LNCaP clone FGC (cell line): ENCODE measurements around the gene KLK5.
"Not testable (repeated sequence)": the region's sequence is repeated elsewhere in the genome, so short reads cannot be mapped to it uniquely, and the experiment has no call there.

ENCODE experiments used
- DNase-seq: peaks from one replicate; pipeline ENCODE4 v3.0.0-alpha.2; 2011; ENCODE audit warnings: low read depth
- H3K4me3 ChIP-seq: 2 replicates; pipeline ENCODE4 v1.5.1; 2011; ENCODE audit warnings: mild to moderate bottlenecking, low read depth, low read length, control low read depth
- TF ChIP-seq, protein P1 (sequence below): IDR thresholded peaks from 2 replicates; pipeline ENCODE4 v1.5.1; 2012; ENCODE audit warnings: mild to moderate bottlenecking; ENCODE audit not compliant: control insufficient read depth, insufficient read depth; ENCODE audit errors: extremely low read depth

The KLK5 gene

DNA sequence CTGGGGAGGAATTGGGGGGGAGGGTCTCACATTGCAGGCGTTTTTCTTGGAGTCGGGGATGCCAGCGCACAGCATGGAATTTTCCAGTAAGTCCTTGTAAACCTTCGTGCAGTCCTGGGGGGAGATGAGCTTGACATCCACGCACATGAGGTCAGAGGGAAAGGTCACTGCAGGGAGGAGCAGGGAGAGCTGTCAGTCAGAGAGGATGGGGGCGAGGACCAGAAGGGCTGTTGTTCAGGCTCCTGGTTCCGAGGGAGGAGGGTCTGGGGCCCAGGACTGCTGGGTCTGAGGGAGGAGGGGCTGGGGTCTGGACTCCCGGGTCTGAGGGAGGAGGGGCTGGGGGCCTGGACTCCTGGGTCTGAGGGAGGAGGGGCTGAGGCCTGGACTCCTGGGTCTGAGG, 26.9 kb upstream of the KLK5 start:
- TF ChIP-seq, protein P1, sequence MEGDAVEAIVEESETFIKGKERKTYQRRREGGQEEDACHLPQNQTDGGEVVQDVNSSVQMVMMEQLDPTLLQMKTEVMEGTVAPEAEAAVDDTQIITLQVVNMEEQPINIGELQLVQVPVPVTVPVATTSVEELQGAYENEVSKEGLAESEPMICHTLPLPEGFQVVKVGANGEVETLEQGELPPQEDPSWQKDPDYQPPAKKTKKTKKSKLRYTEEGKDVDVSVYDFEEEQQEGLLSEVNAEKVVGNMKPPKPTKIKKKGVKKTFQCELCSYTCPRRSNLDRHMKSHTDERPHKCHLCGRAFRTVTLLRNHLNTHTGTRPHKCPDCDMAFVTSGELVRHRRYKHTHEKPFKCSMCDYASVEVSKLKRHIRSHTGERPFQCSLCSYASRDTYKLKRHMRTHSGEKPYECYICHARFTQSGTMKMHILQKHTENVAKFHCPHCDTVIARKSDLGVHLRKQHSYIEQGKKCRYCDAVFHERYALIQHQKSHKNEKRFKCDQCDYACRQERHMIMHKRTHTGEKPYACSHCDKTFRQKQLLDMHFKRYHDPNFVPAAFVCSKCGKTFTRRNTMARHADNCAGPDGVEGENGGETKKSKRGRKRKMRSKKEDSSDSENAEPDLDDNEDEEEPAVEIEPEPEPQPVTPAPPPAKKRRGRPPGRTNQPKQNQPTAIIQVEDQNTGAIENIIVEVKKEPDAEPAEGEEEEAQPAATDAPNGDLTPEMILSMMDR = no peak
- DNase-seq = no peak
- no peak overlapping the region for H3K4me3 ChIP-seq

DNA sequence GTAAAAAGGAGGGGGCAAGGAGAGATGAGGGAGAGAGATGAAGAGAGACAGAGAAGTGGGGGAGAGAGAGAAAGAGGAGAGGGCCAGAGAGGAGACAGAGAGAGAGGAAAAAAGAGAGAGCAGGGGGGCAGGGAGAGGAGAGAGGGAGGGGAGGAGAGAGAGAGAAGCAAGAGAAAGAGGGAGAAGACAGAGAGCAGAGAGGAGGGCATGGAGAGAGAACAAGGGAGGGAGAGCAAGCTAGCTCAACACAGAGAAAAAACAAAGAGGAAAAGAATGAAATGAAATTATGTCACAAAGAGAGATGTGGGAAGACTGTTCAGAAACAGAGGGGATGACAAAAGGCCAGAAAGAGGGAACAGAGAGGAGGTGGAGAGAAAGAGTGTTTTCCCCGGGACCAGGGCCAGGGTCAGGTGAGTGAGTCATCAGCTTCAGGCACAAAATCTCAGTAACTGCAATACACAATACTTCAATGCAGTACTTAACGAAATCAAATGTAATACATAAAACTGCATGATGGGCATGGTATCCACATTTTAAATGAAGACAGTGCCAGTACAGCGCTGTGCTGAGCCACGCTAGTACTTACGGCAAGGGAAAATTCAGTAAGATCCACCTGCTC, 26.0 kb upstream of the KLK5 start:
- H3K4me3 ChIP-seq = no peak overlapping the region
- no peak for DNase-seq
- TF ChIP-seq, protein P1 = no peak

DNA sequence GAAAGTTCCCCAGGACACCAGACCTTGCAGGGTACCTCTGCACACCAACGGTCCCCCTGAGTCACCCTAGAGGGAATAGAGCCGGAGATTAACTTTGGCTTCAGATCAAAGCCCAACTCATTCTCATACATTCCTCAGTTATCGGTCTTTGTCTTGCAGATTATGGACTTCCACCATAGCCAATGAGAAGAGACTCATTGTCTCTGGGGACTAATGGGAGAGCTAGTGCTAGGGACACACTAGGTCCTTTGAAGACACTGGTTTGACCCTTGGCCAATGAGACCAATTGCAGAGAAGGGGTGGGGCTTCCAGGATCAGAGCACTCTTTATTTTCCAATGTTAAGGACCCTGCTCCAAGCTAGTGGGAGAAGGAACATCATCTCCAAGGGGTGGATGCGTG, 24.8 kb upstream of the KLK5 start:
- TF ChIP-seq, protein P1 = no peak
- no peak overlapping the region for H3K4me3 ChIP-seq
- DNase-seq = no peak

DNA sequence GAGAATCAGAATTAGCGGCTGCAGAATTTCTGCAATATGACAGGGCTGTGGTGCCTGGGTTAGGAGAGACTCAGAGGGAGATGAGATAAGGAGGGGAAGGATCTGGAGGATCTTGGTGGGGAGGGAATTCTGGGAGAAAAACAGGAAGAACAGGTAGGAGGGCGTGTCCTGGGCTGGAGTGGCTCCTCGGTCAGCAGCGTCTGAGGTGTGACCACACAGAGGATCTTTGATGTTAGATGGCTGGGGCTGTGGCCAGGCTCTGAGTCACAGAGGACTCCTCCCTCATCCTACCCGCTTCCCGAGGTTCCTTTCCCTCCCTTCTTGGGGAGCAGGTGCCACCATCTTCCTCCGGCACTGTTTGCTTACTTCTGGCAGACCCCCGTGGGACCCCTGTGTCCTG, 22.9 kb upstream of the KLK5 start:
- no peak overlapping the region for H3K4me3 ChIP-seq
- peak; percentile 14 for DNase-seq
- TF ChIP-seq, protein P1 = no peak

DNA sequence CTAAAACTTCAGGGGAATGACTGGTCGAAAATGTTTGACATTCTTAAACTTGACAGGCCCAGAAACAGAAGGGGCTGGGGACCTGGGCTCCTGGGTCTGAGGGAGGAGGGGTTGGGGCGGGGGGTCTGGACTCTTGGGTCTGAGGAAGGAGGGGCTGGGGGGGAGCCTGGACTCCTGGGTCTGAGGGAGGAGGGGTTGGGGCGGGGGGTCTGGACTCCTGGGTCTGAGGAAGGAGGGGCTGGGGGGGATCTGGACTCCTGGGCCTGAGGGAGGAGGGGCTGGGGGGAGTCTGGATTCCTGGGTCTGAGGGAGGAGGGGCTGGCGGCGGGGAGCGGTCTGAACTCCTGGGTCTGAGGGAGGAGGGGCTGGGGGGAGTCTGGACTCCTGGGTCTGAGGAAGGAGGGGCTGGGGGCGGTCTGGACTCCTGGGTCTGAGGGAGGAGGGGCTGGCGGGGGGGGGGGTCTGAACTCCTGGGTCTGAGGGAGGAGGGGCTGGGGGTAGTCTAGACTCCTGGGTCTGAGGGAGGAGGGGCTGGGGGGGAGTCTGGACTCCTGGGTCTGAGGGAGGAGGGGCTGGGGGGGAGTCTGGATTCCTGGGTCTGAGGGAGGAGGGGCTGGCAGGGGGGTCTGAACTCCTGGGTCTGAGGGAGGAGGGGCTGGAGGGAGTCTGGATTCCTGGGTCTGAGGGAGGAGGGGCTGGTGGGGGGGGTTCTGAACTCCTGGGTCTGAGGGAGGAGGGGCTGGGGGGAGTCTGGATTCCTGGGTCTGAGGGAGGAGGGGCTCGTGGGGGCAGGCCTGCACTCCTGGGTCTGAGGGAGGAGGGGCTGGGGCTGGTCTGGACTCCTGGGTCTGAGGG, 22.1 kb upstream of the KLK5 start:
- DNase-seq = no peak
- TF ChIP-seq, protein P1 = no peak
- no peak overlapping the region for H3K4me3 ChIP-seq

DNA sequence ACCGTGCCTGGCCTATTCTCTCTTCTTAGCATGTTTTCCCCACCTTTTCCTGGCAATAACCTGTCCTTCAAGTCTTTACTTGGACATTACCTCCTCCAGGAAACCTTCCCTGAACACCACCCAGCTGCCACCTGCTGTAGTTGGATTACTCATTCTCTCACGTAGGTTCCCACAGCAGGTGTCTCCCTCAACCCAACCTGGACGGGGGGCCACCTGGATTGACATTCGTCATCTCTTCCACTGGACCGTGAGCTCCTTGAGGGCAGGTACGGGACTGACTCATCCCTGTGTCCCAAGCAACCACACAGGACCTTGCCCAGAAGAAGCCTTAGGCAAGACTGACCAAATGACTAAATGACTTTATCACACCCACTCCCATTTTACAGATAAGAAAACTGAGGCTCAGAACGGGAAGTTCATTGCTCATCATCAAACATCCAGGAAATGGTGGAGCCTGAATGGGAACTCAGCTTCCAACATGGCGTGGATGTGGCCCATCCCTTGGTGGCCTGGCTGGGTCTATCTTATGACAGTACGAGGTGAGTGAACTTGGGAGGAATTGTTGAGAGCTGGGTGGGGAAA, 20.0 kb upstream of the KLK5 start:
- TF ChIP-seq, protein P1 = no peak
- no peak overlapping the region for H3K4me3 ChIP-seq
- no peak for DNase-seq

DNA sequence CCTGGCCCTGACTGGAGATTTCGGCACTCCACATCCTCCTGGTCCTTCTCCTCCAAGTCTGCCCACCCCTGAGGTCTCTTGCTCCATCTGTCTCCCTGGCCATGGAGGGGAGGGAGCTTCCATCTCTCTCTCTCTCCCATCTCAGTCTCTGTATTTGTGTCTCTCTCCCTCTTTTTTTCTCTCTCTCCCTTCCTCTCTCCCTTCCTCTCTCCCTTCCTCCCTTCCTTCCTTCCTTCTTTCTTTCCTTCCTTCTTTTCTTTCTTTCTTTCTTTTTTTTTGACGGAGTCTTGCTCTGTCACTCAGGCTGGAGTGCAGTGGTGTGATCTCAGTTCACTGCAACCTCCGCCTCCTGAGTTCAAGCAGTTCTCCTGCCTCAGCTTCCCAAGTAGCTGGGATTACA, 17.0 kb upstream of the KLK5 start:
- H3K4me3 ChIP-seq = not testable (repeated sequence)

More for the DNA sequence above, 17.0 kb upstream of the KLK5 start:
- DNase-seq = not testable (repeated sequence)
